ENCODE data around the gene PILRA. TPM values are rescaled to one million over a fixed set of nuclear protein-coding genes. Genes with fewer than 3 reads are reported as not detected.
"Not testable (repeated sequence)": the region's sequence is repeated elsewhere in the genome, so short reads cannot be mapped to it uniquely, and the experiment has no call there.

PILRA gene
- total RNA-seq, 1 donor = 0.27 TPM

DNA sequence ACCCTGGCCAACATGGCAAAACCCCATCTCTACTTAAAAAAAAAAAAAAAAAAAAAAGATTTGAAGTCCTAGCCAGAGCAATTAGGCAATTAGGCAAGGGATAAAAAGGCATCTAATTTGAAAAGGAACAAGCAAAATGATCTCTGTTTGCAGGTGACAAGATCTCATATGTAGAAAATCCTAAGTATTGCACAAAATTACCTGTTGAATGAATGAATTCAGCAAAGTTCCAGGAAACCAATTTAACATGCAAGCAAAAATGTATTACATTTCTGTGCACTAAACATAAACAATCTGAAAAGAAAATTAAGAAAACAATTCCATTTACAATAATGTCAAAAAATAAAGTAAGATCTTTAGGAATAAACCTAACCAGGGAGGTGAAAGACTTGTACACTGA is 10.2 kb upstream of the PILRA start:
- H3K4me3 ChIP-seq (ENCODE audit: low read depth, low read length) = no peak overlapping the region
- TF ChIP-seq, protein P1, sequence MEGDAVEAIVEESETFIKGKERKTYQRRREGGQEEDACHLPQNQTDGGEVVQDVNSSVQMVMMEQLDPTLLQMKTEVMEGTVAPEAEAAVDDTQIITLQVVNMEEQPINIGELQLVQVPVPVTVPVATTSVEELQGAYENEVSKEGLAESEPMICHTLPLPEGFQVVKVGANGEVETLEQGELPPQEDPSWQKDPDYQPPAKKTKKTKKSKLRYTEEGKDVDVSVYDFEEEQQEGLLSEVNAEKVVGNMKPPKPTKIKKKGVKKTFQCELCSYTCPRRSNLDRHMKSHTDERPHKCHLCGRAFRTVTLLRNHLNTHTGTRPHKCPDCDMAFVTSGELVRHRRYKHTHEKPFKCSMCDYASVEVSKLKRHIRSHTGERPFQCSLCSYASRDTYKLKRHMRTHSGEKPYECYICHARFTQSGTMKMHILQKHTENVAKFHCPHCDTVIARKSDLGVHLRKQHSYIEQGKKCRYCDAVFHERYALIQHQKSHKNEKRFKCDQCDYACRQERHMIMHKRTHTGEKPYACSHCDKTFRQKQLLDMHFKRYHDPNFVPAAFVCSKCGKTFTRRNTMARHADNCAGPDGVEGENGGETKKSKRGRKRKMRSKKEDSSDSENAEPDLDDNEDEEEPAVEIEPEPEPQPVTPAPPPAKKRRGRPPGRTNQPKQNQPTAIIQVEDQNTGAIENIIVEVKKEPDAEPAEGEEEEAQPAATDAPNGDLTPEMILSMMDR (IDR thresholded peaks at IDR 0.05; ENCODE audit: insufficient read depth, low read length) = no peak
- no peak for DNase-seq (ENCODE audit: low read depth)

DNA sequence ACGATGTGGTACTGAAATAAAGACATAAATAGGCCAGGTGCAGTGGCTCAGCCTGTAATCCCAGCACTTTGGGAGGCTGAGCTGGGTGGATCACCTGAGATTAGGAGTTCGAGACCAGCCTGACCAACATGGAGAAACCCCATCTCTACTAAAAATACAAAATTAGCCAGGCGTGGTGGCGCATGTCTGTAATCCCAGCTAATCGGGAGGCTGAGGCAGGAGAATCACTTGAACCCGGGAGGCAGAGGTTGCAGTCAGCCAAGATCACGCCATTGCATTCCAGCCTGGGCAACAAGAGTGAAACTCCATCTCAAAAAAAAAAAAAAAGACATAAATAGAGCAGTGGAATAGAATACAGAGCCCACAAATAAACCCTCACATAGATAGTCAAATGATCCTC is 9.5 kb upstream of the PILRA start:
- not testable (repeated sequence) for H3K4me3 ChIP-seq (ENCODE audit: low read depth, low read length); DNase-seq (ENCODE audit: low read depth)

DNA sequence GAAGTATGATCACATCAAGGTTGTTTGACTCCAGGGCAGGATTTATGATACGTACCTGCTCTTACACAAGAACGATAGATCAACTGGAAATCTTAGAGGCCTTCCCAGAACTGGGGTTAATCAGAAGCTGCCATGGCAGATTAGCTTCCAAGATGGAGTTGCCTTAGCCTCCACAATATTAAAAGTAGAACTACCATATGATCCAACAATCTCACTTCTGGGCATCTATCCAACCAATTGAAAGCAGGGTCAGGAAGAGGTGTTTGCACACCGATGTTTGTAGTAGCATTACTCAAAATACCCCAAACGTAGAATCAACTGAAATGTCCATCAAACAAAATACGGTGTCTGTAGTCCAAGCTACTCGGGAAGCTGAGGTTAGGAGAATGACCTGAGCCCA is 8.8 kb upstream of the PILRA start:
- no peak for DNase-seq (ENCODE audit: low read depth)
- TF ChIP-seq, protein P1 (IDR thresholded peaks at IDR 0.05; ENCODE audit: insufficient read depth, low read length) = no peak
- no peak overlapping the region for H3K4me3 ChIP-seq (ENCODE audit: low read depth, low read length)

DNA sequence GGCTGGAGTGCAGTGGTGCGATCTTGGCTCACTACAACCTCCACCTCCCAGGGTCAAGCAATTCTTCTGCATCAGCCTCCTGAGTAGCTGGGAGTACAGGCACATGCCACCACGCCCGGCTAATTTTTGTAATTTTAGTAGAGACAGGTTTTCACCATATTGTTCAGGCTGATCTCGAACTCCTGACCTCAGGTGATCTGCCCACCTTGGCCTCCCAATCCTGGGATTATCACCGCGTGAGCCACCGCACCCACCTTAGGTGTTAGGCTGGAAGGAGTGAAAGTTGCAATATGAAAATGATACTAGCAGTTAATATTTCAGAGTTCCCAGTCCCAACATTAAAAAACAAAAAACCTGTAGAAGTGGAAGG is 7.3 kb upstream of the PILRA start:
- DNase-seq (ENCODE audit: low read depth); H3K4me3 ChIP-seq (ENCODE audit: low read depth, low read length): not testable (repeated sequence)

DNA sequence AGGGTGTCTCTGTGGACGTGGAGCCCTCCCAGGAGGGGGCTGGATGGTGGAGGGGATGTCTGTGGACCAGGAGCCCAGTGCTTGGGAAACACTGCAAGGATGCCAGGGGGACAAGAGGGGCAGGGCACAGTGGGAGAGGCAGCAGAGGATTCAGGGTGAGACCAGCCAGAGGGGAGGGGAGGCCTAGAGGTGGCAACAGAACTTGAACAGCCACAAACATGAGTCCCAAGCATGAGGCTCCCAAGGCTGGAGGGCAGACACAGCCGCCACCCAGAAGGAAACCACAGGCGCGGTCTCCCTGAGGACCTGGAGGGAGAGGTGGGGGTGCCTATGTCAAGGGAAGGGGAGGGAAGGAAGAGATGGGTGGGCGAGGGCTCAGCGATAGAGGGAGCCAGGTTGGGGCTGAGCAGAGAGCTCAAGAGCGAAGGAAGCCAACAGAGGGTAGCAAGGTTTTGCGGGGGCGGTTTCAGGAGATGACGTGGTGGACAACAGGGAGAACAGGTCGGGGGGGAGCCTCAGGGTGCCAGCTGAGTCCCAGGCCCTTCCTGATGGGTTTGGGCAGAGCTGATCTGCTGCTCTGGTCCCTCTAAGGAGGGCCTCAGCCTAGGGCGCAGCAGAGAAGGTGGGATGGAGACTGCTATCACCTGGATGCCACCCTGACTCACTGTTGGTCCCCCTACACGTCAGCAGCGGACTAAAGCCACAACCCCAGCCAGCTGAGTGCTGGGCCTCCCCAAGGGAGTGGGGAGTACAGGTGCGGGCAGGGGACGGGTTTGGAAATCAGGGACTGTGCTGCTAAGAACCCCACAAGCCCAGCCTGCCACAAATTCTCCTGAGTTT is 6.7 kb upstream of the PILRA start:
- no peak overlapping the region for H3K4me3 ChIP-seq (ENCODE audit: low read depth, low read length)
- TF ChIP-seq, protein P1 (IDR thresholded peaks at IDR 0.05; ENCODE audit: insufficient read depth, low read length) = no peak
- DNase-seq (ENCODE audit: low read depth) = no peak

DNA sequence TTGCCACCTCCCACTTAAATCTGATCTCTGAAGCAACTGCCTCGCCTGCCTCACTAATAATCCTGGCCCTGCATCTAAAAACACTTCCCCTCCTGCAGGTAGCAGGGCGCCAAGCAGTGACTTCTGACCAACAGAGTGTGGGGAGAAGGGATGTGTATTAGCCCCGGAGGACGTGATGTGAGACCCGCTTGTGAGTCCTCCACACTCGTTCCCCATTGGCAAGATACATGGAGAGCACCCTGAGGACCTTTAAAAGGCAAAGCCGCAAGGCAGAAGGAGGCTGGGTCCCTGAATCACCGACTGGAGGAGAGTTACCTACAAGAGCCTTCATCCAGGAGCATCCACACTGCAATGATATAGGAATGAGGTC is 6.1 kb upstream of the PILRA start:
- no peak overlapping the region for H3K4me3 ChIP-seq (ENCODE audit: low read depth, low read length)
- TF ChIP-seq, protein P1 (IDR thresholded peaks at IDR 0.05; ENCODE audit: insufficient read depth, low read length) = no peak
- DNase-seq (ENCODE audit: low read depth) = no peak

DNA sequence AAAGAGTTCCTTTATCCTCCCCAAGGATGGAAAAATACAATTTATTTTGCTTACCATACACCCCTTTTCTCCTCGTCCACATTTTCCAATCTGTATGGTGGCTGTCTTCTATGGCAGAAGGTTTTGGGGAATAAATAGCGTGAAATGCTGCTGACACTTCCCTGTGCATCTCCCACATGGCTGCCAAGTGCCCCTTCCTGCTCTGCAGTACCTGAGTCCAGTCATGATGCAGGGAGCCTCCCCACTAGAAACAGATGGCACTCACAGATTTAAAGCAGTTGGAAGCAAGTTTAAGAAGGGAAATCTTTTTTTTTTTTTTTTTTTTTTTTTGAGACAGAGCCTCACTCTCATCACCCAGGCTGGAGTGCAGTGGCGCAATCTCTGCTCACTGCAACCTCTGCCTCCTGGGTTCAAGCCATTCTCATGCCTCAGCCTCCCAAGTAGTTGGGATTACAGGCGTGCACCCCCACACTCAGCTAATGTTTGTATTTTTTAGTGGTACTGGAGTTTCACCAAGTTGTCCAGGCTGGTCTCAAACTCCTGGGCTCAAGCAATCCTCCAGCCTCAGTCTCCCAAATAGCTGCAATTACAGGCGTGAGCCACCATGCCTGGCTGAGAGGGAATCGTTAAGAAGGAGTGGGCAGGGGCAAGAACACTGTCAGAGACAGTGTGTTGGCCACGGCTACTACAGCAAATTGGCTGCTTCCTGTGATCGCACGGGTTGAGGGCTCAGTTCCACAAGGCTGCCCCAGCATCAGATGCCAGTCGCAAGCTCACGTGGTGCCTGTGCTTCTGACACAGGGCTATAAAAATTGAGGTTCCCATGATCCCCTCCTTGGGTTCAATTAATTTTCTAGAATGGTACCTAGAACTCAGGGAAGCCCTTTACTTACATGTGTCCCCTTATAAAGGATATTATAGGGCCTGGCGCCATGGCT is 5.3 kb upstream of the PILRA start:
- TF ChIP-seq, protein P1 (IDR thresholded peaks at IDR 0.05; ENCODE audit: insufficient read depth, low read length) = no peak
- DNase-seq (ENCODE audit: low read depth) = no peak
- H3K4me3 ChIP-seq (ENCODE audit: low read depth, low read length) = no peak overlapping the region

Data from fibroblast of the aortic adventitia (primary cell).